Peyer's patch (tissue), 4 donors: ENCODE results near the gene LRRC56.

Experiments
- POLR2A ChIP-seq, 2 donors: fragments of 450-650 bp; IDR thresholded peaks; one replicate each; pipeline ENCODE4 v1.5.1; 2017; ENCODE audit warnings: antibody characterized with exemption in 2 of 2, mild to moderate bottlenecking in 2 of 2, moderate library complexity in 2 of 2
- TF ChIP-seq, protein P1 (sequence below), 6 experiments: fragments of 450-650 bp in 4 of 6; fragments of 200-600 bp in 2 of 6; sonication (generic) in 1 of 6; IDR thresholded peaks; one replicate each; pipeline ENCODE4 v1.5.1; 2017 to 2019; ENCODE audit warnings: antibody characterized with exemption in 6 of 6, mild to moderate bottlenecking in 3 of 6, moderate library complexity in 1 of 6

DNA sequence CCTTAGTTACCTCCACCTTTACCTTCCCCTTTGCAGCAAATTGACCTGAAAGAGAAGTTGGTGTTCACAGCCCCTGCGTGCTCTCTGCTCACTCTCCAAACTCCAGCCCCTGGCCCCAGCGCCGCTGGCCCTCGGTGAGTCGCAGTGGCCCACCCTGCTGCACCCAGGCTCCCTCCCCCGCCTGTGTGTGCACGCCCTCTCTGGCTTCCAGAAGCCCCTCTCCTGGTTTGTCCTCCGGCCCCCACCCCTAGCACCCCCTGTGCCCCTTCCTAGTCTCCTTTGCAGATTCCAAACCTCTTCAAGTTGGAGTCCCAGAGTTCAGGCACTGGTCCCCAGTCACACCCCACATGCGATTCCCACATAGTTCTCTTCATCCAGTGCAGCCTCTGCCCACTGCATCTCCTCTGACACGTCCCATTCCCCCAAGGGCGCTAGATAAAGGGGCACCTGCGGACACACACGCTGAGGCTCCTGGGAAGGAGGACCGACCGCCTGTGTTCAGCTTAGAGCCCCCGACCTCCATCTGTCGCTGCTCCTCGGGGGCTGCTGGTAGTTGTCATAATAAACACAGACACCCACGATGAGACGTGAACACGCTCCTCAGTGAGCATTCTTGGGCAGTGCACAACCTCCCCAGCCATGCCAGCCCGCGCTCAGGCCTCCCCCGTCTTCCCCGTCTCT lies 37.4 kb downstream of the LRRC56 start:
- no peak for TF ChIP-seq POLR2A (IDR thresholded peaks at IDR 0.05)
- TF ChIP-seq, protein P1, sequence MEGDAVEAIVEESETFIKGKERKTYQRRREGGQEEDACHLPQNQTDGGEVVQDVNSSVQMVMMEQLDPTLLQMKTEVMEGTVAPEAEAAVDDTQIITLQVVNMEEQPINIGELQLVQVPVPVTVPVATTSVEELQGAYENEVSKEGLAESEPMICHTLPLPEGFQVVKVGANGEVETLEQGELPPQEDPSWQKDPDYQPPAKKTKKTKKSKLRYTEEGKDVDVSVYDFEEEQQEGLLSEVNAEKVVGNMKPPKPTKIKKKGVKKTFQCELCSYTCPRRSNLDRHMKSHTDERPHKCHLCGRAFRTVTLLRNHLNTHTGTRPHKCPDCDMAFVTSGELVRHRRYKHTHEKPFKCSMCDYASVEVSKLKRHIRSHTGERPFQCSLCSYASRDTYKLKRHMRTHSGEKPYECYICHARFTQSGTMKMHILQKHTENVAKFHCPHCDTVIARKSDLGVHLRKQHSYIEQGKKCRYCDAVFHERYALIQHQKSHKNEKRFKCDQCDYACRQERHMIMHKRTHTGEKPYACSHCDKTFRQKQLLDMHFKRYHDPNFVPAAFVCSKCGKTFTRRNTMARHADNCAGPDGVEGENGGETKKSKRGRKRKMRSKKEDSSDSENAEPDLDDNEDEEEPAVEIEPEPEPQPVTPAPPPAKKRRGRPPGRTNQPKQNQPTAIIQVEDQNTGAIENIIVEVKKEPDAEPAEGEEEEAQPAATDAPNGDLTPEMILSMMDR (IDR thresholded peaks at IDR 0.05): no peak
